ENCODE data around the gene TENT4B.
"Not testable (repeated sequence)": the region's sequence is repeated elsewhere in the genome, so short reads cannot be mapped to it uniquely, and the experiment has no call there.

The TENT4B gene

GRCh38 chr16:50155925-50156324, 2.8 kb downstream of the TENT4B start:
- no peak for DNase-seq

DNA sequence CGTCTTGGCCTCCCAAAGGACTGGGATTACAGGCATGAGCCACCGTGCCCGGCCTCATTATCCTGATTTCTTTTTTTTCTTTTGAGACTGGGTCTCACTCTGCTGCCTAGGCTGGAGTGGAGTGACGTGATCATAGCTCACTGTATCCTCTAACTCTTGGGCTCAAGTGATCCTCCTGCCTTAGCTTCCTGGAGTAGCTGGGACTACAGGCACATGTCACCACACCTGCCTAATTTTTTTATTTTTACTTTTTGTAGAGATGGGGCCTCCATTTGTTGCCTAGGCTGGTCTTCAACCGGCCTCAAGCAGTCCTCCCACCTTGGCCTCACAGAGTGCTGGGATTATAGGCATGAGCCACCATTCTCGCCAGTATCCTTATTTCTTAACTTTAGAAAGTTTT, 3.5 kb downstream of the TENT4B start:
- DNase-seq, result no peak

DNA sequence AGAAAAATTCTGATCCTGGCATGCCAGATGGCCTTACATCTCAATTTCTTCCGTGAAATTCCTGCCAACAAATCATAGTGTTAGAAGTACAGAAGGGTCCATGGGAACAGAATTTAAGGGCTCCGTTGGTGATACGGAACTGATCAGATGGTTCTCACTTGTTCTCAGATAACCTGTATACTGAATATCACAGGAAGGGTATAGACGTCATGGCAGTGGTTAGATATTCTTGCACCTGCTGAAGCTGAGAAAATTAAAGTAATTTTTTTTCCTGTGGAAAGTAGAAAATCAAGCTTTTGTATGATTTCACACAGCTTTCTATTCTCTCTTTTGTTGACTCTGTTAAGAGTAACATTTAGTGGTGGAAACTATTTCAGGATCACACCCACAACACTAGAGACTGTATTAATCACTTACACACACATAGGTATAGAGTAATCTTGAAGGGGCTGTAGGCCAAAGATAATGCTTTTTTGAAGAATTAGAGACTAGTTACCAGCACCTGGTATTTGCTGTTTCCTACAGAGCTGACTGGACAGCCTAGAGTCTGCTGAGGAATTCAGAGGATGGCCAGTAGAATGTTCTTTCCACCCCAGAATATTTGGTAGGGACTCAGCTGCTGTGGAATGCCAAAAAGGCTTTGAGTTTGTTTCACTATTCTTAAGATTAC, 7.5 kb downstream of the TENT4B start:
- DNase-seq, result no peak

GRCh38 chr16:50161950-50162349, 8.8 kb downstream of the TENT4B start:
- no peak for DNase-seq

- no peak for DNase-seq
These were observed 12.4 kb downstream of the TENT4B start for GRCh38 chr16:50165473-50165872.

- DNase-seq, result no peak
These were observed 13.7 kb downstream of the TENT4B start for GRCh38 chr16:50166511-50167500.

GRCh38 chr16:50167556-50167955, 14.4 kb downstream of the TENT4B start:
- no peak for DNase-seq

GRCh38 chr16:50169555-50170096, 16.5 kb downstream of the TENT4B start:
- no peak for DNase-seq

GRCh38 chr16:50171773-50172172, 18.7 kb downstream of the TENT4B start:
- not testable (repeated sequence) for DNase-seq

DNA sequence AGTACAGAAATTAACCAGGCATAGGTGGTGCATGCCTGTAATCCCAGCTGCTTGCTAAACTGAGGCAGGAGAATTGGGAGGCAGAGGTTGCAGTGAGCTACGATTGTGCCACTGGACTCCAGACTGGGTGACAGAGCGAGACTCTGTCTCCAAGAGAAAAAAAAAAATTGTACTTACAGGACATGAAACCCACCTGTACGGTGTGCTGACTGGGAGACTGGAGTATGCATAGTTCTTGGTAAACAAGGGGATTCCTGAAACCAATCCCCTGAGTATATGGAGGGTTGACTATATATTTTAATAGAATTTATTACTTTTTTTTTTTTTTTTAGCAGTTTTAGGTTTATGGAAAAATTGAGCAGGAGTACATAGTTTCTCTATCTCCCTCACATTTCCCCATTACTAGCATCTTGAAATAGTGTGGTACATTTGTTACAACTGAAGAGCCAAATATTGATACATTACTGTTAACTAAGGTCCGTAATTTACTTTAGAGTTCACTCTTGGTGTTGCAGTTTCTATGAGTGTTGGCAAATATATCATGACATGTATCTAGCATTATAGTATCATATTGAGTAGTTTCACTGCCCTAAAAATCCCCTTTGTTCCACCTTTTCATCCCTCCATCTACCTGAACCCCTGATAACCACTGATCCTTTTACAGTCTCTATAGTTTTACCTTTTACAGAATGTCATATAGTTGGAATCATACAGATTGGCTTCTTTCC, 19.3 kb downstream of the TENT4B start:
- DNase-seq, result no peak

- DNase-seq, result no peak
These were observed 20.2 kb downstream of the TENT4B start for GRCh38 chr16:50173316-50173715.

DNA sequence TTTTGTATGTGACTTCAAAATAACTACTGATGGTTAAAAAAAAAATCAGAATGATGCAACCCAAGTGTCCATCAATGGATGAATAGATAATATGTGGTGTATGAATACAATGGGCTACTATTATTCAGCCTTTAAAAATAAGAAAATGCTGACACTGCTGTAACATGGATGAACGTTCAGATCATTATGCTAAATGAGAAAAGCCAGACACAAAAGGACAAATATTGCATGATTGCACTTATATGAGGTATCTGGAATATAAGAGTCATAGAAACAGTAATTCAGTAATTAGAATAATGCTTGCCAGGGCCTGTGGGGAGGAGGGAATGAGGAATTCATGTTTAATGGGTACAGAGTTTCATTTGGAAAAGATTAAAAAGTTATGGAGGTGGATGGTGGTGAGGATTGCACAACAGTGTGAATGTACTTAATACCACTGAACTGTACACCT, 25.4 kb downstream of the TENT4B start:
- no peak for DNase-seq

- no peak for DNase-seq
These were observed 29.3 kb downstream of the TENT4B start for GRCh38 chr16:50182441-50182840.

GRCh38 chr16:50183316-50183715, 30.2 kb downstream of the TENT4B start:
- DNase-seq, result no peak

GRCh38 chr16:50185005-50185505, 31.9 kb downstream of the TENT4B start:
- no peak for DNase-seq

GRCh38 chr16:50188619-50189136, 35.6 kb downstream of the TENT4B start:
- no peak for DNase-seq

DNA sequence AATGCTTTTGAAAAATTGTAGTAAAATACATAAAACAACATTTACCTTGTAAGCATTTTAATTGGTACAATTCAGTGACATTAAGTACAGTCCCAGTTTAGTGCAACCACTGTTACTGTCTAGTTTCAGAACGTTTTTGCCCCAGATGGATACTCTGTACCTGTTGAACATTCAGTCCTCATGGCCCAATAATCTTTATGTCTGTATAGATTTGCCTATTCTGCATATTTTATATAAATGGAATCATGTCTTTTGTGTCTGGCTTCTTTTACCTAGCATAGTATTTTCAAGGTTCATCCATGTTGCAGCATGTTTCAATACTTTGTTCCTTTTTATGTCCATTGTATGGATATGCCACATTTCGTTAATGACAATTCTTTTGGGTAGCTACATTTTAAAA, 37.2 kb downstream of the TENT4B start:
- no peak for DNase-seq

GRCh38 chr16:50192386-50193050, 39.4 kb downstream of the TENT4B start:
- DNase-seq, result no peak

DNA sequence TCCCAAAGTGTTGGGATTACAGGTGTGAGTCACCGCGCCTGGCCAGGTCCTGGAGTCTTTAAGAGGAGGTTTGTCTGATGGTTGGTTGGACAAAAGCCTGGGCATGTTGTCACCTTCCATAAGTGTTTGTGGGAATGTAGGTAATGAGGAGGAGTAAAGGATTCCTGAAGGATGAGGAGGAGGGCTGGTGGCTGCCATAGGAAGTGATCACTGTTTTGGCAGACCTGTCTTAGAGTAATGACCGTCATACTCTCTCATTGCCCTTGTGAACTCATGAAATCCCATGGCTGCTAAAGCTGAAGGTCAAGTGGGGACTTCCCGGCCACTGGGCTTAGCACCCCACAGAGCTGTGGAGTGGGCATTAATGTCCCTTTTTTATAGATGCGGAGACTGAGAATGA, 40.5 kb downstream of the TENT4B start:
- DNase-seq, result no peak

GRCh38 chr16:50195276-50195675, 42.2 kb downstream of the TENT4B start:
- DNase-seq, result no peak

DNA sequence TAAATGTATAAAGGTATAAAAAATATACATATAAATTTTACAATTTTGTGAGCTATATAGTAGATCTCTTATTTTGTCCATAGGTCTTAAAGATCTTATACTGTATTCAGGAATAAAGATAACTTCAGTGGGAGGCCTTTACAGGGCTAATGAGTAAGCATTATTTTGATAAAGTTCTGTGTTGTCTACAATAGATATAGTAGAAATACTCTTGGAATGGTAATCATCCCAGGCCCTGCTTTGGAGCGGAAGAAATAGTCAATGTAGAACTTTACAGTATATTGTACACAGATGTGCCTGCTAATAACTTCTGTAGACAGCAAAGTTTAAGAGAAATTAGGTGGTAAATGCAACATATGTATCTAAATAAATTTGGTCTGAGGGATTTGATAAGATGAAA, 42.6 kb downstream of the TENT4B start:
- DNase-seq, result no peak

DNA sequence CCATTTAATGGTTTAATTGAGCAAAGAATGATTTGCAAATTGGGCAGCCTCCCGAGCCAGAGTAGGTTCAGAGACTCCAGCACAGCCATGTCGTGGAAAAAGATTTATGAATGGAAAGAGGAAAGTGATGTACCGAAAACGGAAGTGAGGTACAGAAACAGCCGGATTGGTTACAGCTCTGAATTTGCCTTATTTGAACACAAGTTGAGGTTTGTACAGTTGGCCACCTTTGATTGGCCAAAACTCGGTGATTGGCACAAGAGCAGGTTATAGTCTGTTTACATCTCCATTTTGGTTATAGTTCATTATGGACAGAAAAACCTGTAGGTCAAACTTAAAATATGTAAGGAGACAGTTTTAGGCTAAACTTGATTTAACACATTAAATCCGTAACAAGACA, 44.5 kb downstream of the TENT4B start:
- no peak for DNase-seq

All from NCI-H1436 treated with DMSO at 0.1 percent for 48 hours (cell line).